ENCODE results near the gene DOK6.

Gene DOK6

DNA sequence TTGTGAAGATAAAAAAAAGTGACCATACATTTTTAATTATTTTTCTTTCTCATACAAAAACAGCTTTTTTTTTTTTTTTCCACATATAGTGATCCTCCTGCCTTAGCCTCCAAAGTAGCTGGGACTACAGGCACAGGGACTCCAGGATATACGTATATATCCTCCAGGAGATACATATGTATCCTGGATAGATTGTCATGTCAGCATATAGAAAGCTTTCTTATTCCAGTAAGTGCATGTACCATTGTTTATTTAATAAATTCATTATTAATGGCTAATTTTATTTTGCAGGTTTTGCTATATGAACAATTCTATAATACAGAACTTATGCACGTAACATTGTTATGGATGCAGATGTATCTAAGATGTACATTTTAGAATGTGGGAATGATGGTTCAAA, 138.7 kb downstream of the DOK6 start:
- no peak for DNase-seq (ENCODE audit: low spot score)

GRCh38 chr18:69556228-69556627, 155.5 kb downstream of the DOK6 start:
- no peak for DNase-seq (ENCODE audit: low spot score)

DNA sequence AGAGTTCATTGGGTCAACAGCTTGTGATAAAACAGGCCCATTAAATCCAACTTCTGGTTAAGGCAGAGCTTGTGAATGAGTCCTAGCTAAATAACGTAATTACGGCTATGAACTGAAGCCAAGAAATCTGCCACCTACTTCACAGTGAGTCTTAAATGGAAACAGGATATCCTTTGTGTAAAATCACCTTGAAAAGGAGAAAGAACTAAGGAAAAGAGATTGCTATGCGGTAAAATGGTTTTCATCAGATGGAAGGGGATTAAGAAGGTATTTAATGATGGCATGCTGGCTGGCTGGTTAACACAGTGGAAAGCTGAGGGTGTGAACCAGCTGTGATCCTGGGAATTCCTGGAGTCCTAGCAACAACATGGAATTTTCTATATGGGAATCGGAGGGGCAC, 156.6 kb downstream of the DOK6 start:
- DNase-seq (ENCODE audit: low spot score), result no peak

GRCh38 chr18:69558052-69558451, 157.4 kb downstream of the DOK6 start:
- DNase-seq (ENCODE audit: low spot score), result no peak

- no peak for DNase-seq (ENCODE audit: low spot score)
These were observed 158.9 kb downstream of the DOK6 start for GRCh38 chr18:69559604-69560003.

DNA sequence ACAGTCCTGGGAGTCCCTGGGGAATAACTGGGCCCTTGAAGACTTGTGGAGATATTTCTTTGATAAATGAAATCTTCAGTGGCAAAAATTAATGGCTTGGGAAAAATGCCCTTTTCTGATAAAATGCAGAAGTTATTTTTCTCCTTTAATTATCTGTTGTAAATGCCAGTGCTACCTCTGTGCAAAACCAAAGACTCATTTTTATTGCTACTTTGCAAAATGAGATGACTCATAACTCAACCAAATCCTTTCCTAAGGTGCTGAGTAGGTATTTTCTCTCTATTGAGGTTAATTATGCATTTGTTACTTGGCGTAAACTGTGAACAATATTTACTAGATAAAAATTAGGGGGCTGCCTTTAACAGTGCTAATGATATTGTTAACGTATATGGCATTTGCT, 163.9 kb downstream of the DOK6 start:
- DNase-seq (ENCODE audit: low spot score), result no peak

GRCh38 chr18:69567813-69568488, 167.3 kb downstream of the DOK6 start:
- no peak for DNase-seq (ENCODE audit: low spot score)

DNA sequence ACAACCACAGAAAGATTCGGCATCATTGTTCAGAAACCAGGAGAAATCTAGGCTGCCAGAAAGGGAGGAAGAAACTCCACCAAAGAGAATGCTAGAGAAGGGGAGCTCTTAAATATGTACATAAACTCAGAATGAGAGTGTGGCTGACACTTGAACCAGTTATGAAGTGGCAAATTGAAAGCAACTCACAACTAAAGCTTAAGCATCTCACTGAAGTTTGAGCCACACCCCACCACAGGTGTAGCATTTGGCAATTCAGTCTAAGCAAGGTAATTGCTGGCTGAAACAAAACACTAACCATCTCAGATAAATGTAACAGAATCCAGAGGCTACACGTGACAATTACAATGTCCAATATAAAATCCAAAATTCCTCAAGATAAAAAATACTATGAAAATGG, 168.4 kb downstream of the DOK6 start:
- no peak for DNase-seq (ENCODE audit: low spot score)

DNA sequence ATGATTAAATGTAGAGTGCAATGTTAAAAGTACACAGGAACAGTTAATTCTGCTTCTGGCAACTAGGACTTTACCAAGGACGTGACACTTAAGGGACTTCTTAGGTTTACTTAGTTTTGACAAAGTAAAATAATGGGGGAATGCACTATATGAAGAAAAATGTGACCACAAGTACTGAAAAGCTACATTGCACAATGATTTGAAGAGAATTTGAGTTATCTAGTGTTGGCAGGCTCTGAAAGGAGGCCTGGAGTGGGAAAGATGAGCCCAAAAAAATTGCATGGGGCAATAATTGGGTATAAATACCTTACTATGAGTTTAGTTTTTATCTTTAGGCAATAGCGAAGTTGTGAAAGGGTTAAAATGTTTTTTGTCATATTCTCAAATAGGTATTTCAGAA, 173.7 kb downstream of the DOK6 start:
- DNase-seq (ENCODE audit: low spot score), result no peak

- DNase-seq (ENCODE audit: low spot score), result no peak
These were observed 179.4 kb downstream of the DOK6 start for GRCh38 chr18:69580107-69580506.

DNA sequence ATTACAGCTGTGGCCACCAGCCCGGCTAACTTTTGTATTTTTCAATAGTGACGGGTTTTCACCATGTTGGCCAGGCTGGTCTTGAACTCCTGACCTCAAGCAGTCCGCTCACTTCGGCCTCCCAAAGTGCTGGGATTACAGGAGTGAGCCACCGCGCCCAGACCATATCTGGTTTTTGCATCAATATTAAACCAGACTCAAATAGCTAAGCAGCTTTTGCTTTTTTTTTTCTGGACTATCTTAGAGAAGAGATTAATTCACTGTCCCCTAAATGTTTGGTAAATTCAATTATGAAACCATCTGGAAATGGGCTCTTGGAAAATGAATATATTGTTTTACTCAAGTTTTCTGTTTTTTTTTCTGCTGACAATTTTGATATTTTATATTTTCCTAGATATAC, 183.7 kb downstream of the DOK6 start:
- DNase-seq (ENCODE audit: low spot score), result no peak

DNA sequence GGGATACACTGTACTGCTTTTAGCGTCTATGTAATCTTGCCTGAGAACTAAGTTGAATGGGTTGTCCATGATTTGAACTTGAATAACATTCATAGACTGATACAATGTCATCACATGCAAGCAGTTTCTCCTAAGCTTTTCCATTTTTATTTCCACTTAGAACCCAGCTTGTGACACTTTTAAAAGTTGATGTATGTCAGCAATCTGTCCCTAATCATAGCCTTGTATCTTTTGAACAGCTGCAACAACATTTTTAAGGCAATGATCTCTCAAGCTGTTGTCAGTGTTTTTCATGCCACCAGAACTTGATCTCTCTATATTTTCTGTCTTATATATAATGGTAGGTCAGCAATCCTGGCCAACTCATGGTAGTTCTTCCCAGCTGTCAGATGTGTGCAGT, 185.0 kb downstream of the DOK6 start:
- DNase-seq (ENCODE audit: low spot score), result no peak

DNA sequence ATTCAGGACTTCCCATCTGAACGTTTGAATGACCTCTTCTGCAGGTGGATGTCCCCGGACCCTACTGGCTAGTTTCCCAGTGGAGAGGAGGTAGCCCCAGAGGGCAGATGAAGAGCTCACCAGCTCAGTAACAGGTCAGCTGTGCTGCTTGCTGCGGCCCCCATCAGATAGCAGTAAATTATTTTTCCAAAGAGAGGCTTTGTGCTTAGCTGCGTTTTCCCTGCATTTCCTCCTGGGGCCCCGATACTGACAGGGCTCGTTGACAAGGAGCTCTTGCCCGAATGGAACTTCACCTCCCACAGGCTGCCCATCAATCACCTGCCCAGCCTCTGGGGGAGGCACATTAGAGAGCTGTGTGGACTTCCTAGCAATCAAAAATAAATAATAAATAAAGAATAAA, 185.8 kb downstream of the DOK6 start:
- DNase-seq (ENCODE audit: low spot score), result no peak

DNA sequence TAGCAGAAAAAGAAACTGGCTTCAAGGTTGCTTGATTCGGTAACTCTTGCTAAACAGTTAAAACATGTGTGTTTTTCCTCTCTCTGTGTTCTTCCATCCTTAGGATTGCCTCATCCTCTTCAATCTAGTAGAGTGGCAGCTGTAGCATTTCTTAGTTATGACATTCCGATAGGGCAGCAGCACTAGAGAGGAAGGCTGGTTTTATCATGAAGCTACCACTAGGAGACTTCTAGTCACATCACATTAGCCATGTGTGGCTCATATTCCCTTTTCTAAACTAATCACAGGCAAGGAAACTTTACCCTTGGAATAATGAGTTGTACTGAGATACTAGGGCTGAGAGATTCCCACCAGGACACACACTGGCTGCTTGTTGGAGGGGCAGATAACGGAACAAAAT, 187.6 kb downstream of the DOK6 start:
- DNase-seq (ENCODE audit: low spot score), result no peak

- DNase-seq (ENCODE audit: low spot score), result no peak
These were observed 189.5 kb downstream of the DOK6 start for GRCh38 chr18:69590150-69590549.

DNA sequence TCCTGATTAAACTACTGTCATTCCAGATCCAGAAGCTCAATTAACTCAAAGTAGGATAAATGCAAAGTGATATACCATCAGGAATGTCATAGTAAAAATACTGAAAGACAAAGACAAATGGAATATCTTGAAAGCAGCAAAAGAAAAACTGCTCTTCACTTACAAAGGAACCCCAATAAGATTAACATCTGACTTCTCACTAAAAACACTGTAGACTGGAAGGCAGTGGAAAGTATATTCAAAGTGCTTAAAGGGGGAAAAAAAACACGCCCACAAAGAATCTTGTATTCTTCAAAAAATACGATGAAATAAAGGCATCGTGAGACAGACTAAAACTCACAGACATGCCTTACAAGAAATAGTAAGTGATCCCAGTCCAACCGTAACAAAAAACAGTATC, 195.7 kb downstream of the DOK6 start:
- no peak for DNase-seq (ENCODE audit: low spot score)

DNA sequence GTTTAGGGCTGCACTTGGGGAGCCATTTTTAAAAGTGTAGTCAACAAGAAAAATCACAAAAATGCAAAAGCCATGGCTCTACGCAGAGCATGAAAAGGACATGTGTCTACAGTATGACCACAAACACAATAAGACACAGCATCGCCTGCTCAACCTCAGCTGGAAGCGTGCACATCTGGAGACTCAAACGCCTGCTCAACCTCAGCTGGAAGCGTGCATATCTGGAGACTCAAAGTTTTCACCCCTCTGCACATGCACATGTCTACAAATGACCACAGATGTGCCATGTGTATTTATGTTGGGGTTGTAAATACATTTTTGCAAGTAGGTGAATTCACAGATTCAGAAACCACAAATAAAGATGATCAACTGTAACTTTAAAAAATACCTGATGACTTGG, 196.9 kb downstream of the DOK6 start:
- no peak for DNase-seq (ENCODE audit: low spot score)

DNA sequence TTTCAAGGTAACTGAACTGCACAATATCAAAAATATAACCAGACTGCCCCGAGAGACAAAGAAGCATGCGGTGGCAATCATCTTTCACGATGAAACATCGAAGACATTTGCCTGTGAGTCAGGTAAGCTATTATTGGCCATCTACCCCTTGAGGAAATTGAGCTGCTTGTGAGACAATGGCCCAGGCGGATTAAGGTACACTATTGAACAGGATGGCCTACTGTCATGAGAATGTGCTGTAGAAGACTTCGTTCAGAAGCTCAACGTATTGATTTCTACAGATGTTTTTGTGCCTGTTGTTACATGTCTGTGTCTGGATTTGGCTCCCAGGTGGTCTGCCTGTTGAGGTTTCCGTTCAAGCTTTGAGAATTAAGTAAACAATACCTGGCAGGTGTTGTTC, 198.7 kb downstream of the DOK6 start:
- DNase-seq (ENCODE audit: low spot score), result no peak

DNA sequence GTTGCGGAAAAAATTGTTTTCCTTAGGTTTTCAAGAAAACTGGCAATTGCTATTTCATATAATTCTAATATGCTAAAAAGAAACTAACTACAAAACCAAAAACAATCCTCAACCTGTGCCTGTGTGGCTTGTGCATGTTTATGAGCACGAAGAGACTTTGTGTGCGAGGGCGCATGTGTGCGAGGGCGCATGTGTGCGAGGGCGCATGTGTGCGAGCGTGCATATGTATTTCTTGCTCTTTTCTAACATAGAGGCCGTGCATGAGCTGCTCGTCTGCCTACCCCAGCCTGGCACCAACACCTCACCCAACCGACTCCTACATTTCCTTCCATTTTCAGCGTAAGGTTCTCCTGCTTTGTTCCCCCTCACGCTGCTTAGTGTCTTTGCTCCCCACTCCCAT, 211.6 kb downstream of the DOK6 start:
- no peak for DNase-seq (ENCODE audit: low spot score)

- DNase-seq (ENCODE audit: low spot score), result no peak
These were observed 215.4 kb downstream of the DOK6 start for GRCh38 chr18:69616114-69616513.

DNA sequence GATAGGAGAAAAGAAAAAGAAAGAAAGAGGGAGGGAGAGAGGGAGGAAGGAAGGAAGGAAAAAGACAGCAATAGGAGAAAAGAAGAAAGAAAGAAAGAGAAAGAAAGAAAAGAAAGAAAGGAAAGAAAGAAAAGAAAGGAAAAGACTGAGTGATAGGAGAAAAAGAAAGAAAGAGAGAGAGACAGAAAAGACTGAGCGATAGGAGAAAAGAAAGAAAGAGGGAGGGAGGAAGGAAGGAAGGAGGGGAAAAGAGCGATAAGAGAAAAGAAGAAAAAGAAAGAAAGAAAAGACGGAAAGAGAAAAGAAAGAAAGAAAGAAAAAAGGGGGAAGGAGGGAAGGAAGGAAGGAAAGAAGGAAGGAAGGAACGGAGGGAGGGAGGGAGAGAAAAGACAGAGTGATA, 216.7 kb downstream of the DOK6 start:
- no peak for DNase-seq (ENCODE audit: low spot score)

- DNase-seq (ENCODE audit: low spot score), result no peak
These were observed 217.2 kb downstream of the DOK6 start for GRCh38 chr18:69617888-69618287.

DNA sequence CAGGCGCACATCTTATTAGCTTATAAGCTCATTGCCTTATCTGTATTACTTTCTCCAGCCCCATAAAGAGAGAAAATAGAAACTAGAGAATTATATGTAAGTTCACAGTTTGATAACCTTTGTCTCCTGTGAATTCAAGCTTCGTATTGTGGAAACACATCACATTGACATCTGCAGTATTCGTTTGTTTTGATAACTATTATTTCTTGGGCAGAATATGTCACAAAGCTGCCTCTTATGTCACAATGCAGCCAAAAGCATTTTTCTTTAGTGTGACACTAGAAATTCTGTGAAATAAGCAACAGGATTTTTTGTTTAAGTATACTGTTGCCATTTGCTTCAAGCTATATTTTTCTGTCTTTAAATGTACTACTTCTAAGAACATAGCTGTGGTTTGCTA, 221.5 kb downstream of the DOK6 start:
- DNase-seq (ENCODE audit: low spot score), result no peak

DNA sequence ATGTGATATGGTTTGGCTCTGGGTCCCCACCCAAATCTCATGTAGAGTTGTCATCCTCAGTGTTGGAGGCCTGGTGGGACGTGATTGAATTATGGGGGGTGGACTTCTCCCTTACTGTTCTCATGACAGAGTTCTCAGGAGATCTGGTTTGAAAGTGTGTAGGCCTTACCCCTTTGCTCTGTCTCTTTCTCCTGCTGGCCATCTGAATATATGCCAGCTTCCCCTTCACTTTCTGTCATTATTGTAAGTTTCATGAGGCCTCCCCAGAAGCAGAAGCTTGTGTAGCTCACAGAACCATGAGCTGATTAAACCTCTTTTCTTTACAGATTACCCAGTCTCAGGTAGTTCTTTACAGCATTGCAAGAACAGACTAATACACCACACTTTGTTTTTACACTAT, 222.3 kb downstream of the DOK6 start:
- DNase-seq (ENCODE audit: low spot score), result no peak

DNA sequence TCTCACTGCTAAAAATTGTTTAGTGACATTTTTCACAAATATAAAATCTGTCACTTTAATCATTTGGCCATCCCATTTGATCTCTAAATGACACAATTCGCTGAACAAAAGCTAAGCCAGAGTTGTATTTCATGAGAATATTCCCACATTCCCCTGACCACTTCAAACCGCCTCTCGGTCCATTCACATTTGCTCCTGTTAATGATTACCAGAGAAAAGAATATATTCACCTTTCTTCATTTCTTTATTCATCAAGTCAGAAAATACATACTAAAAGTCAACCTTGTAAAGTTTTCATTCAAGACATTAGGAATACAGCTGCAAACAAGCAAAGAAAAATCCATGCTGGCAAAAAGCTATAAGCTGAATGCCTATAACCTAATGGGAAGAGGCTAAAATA, 225.5 kb downstream of the DOK6 start:
- DNase-seq (ENCODE audit: low spot score), result no peak
